GM19193 (cell line): ENCODE results near the gene WBP1L.

Experiments
- POLR2A ChIP-seq: IDR thresholded peaks from 4 replicates; pipeline ENCODE4 v1.6.1; 2011; ENCODE audit not compliant: insufficient read depth, insufficient read length; ENCODE audit errors: extremely low read depth

WBP1L gene

DNA sequence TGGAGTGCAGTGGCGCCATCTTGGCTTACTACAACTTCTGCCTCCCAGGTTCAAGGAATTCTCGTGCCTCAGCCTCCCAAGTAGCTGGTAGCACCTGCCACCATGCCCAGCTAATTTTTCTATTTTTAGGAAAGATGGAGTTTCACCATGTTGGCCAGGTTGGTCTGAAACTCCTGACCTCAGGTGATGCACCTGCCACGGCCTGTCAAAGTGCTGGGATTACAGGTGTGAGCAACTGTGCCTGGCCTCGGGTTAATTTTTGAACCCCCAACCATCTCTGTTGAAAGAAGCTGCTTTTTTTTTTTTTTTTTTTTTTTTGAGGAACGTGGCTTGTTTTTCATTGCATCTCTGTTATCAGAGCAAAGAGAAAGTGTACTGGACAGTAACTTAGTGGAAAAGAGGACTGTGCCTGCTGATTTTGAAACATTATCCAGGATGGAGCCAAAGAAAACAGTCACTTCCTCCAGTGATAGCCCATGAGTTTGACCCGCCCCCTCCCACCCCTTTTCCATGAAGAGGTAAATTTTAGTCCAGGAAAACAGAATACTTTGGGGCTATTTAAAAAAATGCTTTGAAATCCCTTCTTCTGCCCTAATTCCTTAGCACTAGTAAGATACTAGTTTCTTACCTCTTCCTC lies 38.3 kb downstream of the WBP1L start:
- no peak for TF ChIP-seq POLR2A

DNA sequence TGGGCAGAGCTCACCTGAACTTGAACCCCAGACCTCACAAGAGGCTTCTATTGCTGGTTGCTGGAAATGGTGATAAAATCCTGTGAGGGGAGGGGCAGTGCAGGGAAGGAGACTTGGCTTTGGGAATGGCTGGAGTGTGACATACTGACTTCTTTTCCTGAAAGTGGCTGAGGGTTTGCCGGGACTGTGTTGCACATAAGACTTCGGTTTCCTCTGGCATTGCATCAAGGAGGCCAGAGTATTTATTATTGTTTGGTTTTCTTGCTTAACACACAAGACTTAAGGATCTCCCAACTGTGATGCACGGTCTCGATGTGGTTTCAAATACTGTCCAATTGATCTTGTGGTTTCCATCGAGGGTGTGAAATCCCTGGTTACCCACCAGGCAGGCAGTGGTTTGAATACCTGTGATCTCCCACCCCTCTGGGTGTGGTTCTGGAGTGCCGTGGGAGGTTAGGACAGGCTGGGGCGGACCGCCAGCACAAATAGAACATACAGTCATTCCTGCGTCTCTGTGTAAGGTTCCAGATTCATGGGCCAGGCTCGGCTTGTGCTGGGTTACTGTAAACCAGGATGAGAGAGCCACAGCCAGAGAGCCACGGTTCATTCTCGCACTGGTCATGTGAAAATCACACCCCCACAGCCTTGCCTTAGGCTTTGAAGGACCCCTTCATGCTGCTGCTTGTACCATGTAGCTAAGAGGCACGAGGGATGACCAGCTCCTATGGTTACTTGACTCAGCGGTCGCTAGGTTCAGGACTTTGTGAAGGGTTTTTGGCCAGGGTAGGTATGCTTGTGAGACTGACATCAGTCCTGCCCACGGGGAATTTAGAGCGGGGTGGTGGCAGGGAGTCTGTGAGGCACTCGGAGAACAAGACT lies 39.2 kb downstream of the WBP1L start:
- TF ChIP-seq POLR2A: no peak

DNA sequence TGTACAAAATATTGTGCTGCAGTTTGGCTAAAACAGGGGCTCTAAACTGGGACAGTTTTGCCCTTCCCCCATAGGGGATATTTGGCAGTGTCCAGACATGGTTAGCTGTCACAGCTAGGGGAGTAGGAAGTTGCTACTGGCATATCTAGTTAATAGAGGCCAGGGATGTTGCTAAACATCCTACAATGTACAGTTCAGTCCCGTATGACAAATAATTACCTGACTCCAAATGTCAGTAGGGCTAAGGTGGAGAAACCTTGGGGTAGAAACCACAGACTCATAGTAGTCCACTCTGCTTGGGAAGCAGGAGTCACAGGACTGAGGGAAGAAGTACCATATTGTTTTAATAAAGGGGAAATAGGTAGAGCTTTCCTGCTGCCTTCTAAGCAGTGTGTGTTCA lies 39.8 kb downstream of the WBP1L start:
- TF ChIP-seq POLR2A: no peak

DNA sequence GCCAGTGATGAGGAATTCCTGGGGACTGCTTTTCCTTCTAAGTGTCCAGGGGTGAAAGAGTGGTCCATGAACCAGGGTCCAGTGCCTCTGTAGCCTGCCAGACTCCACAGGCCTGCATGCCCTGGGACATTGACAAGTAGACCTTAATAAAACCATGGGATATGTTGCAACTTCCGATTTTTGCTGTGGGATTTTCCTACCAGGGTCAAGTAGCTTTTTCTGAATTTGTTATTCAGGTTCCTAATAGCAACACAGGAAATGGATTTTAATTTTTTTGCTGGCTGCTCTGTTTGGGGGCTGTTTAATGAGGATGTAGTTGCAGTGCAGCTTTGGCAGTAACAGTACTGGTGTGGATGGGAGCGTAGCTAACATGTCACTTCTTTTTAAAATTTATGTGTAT lies 42.1 kb downstream of the WBP1L start:
- no peak for TF ChIP-seq POLR2A

DNA sequence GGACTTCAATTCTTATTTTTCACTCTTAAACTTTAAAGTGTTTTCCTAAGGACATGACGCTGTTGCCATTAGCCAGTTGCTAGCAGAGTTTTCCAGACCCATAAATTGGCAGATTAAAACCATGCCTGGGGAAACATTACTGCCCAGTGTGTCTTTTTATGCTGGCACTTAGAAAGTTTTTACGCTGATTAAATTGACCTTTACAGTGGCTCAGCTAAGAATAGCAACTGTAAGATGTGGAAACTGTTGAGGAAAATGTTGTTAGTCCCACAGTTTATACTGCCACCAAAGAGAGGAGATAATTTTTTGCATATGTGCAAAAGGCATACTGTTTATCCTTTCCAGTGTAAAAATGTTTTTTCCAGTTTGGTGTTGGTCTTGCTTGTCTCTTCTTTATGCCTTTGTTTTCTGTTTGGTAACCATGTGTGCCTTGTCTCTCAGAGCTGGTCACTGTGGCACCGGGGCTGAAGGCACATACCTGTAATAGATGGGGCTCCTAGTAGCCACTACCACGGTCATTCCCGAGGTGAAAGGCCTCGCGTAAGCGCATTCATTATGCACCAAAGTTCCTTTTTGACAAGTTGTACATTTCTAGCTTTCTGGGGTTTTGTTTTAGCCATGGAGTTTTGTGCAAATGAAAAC lies 48.1 kb downstream of the WBP1L start:
- TF ChIP-seq POLR2A: no peak

DNA sequence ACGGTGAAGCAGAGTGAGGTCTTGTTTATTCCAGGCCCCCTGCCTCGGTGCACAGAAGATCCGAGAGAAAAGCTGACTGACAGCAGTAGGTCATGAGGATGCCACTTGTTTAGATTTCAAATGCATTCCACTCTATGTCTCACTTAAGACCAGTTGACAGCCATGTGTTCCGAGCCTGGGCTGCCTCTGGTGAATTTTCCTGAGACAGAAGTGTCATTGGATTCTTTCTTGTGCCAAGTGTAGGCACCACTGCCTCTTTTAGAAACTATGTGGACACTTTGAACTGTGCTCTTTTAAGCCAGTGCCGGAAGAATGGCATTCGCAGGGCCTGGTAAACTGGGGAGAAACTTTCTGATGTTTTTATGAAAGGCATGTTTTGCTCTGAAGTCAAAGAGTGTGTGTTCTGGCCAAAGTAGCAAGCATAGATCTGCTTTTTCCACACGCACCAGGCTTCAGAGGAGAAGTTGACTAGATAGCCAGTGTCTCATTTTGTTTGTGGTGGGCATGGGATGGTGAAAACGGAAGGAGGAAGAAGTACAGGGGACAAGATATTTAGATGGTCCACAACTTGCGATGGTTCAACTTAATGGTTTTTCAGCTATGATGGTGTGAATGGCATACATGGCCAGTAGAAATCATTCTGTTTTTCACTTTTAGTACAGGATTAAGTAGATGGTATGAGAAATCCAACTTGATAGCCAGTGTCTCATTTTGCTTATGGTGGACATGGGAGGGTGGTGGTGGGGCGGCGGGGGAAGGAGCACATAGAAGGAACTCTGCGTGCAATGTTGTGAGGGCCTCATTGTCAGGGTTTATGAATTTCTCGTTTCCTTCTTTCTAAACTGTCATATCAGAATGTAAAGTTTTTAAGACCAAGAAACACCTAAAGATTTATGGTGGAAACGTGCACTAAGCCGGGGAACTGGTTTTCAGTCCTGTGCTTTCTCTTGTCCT lies 52.0 kb downstream of the WBP1L start:
- no peak for TF ChIP-seq POLR2A

DNA sequence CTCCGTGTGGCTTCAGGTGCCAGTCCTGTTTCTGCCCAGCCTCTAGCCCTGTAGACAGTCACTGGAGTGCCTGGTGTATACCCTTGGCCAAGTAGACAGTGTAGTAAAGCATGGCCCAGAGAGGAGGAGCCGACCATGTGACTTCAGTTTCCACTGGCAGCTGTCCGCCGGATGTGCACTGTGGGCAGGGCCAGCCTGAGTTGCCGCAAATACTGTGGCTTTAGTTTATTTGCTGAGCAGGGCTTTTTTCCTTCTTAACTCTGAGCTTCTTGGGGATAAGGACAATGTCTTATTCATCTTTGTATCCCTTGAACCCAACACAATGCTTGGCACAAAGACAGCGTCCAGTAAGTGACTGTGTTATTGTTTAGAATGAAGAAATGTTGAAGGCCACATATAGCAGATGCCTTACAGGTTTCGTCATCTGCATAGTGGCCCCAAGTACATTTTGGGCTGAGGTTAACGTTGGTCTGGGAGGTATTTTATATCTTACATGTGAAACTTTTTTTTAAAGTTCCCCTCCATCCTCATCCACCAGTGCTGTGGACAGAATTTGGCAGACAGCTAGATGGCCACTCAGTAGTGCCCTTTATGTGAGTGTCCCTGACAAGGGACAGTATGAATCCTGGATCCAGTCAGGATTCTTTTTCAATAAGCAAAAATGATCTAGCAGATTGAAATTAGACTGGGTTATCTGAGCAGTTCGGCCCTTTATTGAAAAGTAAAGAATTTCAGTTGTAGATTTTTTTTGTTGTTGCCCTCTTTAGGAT lies 52.8 kb downstream of the WBP1L start:
- peak; percentile 40 for TF ChIP-seq POLR2A

DNA sequence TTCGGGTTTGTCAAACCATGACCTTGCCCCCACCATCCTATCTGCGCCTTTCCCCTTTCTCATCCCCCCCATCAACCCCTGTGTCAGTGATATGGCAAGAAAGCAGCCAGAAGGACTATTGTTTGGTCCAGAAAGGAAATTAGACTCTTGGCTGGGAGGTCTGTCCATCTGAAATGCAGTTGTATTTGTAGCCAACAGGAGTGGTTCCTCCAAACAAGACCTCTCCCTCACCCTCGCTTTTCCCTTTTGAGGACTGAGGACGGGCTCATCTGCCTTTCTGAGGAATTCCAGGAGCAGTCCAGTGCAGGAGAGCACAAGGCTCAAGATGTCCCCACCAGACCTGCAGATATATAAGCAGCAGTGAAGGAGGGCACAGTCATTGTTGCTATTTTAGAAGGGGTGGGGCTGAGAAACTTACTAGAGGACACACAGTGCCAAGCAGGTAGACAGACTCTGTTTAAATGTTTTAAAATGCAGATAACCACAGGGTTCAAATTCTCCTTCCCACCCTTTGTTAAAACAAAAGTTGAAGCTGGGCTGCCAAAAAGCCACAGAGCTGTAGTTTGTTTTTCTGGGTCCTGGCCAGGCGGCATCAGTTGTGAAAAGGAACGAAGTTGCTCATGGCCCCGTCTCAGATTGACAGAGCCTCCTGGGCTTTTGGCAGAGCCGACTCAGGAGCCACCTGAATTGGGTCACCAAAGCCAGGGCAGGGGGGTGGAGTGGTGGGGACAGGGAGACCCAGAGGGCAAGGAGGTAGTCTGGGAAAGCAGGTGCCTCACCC lies 56.1 kb downstream of the WBP1L start:
- TF ChIP-seq POLR2A: no peak

DNA sequence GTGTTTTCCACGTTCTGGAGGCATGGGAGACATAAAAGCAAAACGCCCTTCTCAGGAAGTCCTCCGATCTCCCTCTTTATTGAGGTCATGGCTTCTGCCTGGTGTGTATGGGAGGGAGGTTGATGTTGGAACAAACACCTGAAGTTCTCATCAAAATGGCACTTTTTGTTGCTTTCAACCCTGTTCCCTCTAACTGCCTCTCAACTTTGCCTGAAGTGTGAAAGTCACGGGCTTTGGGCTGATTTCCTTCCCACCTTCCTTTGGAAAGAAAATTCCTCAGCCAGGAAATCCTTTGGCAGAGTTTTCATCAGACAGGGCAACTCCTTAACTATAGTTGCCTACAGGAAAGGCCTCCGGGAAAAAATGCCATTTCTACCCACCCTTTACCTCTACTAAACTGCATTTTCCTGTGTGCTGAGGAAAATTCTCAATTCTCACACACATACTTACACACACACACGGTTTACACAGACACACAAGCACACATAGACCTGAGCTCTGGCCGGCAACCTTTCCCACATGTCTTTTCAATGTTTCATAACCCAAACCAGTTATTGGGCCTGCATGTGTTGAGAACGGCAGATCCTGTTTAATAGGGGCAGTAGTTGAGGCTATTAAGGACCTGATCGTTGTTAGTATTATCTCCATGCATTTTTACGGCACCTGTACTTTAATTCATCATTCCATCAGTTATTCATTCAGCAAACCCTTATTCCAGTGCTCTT lies 57.0 kb downstream of the WBP1L start:
- TF ChIP-seq POLR2A: no peak

DNA sequence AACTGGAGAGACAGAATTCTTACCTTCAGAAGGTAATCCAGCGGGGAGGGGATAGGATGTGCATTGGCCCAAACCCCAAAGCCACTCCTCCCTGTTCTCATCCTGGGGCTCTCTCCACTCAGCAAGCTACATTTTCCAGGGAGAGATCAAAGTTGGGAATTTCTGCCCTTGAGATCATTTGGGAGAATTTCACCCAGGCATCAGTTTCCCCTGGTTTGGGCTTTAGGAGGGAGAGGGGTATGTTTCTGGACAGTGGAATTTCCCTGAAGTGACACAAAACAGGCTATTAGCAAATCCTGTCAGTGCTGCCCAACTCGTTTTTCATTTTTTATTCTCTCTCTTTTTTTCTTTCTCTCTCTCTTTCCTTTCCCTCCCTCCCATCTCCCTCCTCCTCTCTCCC lies 57.7 kb downstream of the WBP1L start:
- TF ChIP-seq POLR2A: no peak

DNA sequence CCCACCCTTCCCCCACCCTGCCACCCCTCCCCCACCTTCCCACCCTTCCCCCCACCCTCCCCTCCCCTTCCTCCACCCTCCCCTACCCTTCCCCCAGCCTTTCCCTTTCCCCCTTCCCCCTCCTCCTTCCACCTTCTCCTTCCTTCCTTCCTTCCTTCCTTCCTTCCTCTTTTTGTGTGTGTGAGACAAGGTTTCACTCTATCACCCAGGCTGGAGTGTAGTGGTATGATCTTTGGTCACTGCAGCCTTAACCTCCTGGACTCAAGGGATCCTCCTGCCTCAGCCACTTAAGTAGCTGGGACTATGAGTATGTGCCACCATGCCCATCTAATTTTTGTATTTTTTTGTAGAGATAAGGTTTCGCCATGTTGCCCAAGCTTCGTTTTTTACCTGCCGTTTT lies 58.2 kb downstream of the WBP1L start:
- no peak for TF ChIP-seq POLR2A

DNA sequence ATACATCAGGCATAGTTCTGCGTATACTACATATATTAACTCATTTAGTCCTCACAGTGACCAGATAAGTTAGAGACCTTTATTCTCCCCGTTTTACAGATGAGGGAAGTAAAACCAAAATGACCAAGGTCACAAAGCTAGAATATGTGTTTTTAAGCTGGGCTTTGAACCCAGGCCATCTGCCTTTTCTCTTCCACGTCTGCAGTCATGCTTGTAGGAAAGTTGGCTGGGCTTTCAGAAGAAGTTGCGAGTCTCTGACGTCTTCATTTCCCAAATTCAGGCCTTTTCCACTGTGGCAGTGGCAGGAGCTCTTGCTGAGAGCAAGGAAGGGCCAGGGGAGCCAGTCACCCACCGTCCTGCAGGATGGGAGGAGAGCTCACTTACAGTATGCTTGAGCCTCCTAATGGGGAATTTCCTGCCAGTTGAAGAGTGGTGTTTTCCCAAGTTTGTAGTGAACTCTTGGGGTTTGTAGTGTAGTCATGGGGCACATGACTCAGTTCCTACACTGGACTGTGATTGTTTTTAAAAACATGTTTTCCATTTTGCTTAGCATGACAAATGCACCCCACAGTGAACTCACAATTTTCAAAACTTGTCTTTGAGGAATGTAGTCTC lies 59.3 kb downstream of the WBP1L start:
- no peak for TF ChIP-seq POLR2A
